Parathyroid adenoma (tissue), 2 donors: Measurements from ENCODE around the gene CD300A.

Source experiments
- H2AFZ ChIP-seq: fragments of 300-600 bp; sonication (generic); one replicate; pipeline ENCODE4 v1.7.0; 2017; ENCODE audit warnings: antibody characterized with exemption, mild to moderate bottlenecking
- H3K27ac ChIP-seq: fragments of 300-600 bp; sonication (generic); one replicate; pipeline ENCODE4 v1.7.0; 2017
- H3K27me3 ChIP-seq: fragments of 300-600 bp; sonication (generic); one replicate; pipeline ENCODE4 v1.7.0; 2017; ENCODE audit warnings: low read length; ENCODE audit not compliant: control insufficient read depth, insufficient read depth
- H3K36me3 ChIP-seq: fragments of 300-600 bp; sonication (generic); one replicate; pipeline ENCODE4 v1.7.0; 2017; ENCODE audit warnings: low read length; ENCODE audit not compliant: control insufficient read depth, insufficient read depth
- H3K4me1 ChIP-seq: fragments of 300-600 bp; sonication (generic); one replicate; pipeline ENCODE4 v1.7.0; 2017; ENCODE audit warnings: control low read depth
- H3K4me2 ChIP-seq: fragments of 300-600 bp; sonication (generic); one replicate; pipeline ENCODE4 v1.7.0; 2017; ENCODE audit warnings: low read length
- H3K4me3 ChIP-seq: fragments of 300-600 bp; sonication (generic); one replicate; pipeline ENCODE4 v1.7.0; 2017; ENCODE audit warnings: low read depth, low read length
- H3K79me2 ChIP-seq: fragments of 300-600 bp; sonication (generic); one replicate; pipeline ENCODE4 v1.7.0; 2017; ENCODE audit warnings: control low read depth
- H3K9ac ChIP-seq: fragments of 300-600 bp; sonication (generic); one replicate; pipeline ENCODE4 v1.7.0; 2017; ENCODE audit warnings: mild to moderate bottlenecking
- H3K9me3 ChIP-seq: fragments of 300-600 bp; sonication (generic); one replicate; pipeline ENCODE4 v1.7.0; 2017; ENCODE audit warnings: low read length; ENCODE audit not compliant: control insufficient read depth
- CTCF ChIP-seq: fragments of 300-600 bp; sonication (generic); IDR thresholded peaks from one replicate; pipeline ENCODE4 v1.7.0; 2017; ENCODE audit warnings: antibody characterized with exemption, mild to moderate bottlenecking
- donor health status: primary hyperparathyroidism.

The CD300A gene

GRCh38 chr17:74437702-74438101, 28.7 kb upstream of the CD300A start:
- H2AFZ ChIP-seq: no peak overlapping the region
- H3K36me3 ChIP-seq: no peaks in the 10 kb centered on the region
- no peaks in the 10 kb centered on the region for H3K9me3 ChIP-seq
- peak; percentile 55 for TF ChIP-seq CTCF
- no peak overlapping the region for H3K4me2 ChIP-seq
- H3K4me1 ChIP-seq: peaks cover 16% of the 10 kb centered on the region
- no peak overlapping the region for H3K27ac ChIP-seq
- no peak overlapping the region for H3K9ac ChIP-seq
- no peak overlapping the region for H3K4me3 ChIP-seq
- no peaks in the 10 kb centered on the region for H3K27me3 ChIP-seq
- peaks cover 19% of the 10 kb centered on the region for H3K79me2 ChIP-seq

- Histone ChIP-seq H3K79me2 (peaks cover 7% of the 10 kb centered on the region), H2AFZ (no peak overlapping the region), H3K27ac (no peak overlapping the region), H3K27me3 (no peaks in the 10 kb centered on the region), H3K36me3 (no peaks in the 10 kb centered on the region), H3K4me1 (peaks cover 30% of the 10 kb centered on the region), H3K4me3 (no peak overlapping the region), H3K9ac (no peak overlapping the region), H3K4me2 (no peak overlapping the region), H3K9me3 (no peaks in the 10 kb centered on the region)
- no peak for TF ChIP-seq CTCF
Observed at GRCh38 chr17:74439691-74440567, 26.5 kb upstream of the CD300A start.

GRCh38 chr17:74441537-74441936, 24.9 kb upstream of the CD300A start:
- Histone ChIP-seq H3K79me2 (peaks cover 5% of the 10 kb centered on the region), H3K4me2 (no peak overlapping the region), H3K9ac (no peak overlapping the region), H2AFZ (no peak overlapping the region), H3K27me3 (no peaks in the 10 kb centered on the region), H3K9me3 (no peaks in the 10 kb centered on the region), H3K27ac (peak overlapping the region; percentile 25), H3K4me3 (no peak overlapping the region), H3K36me3 (no peaks in the 10 kb centered on the region), H3K4me1 (peaks cover 42% of the 10 kb centered on the region)
- no peak for TF ChIP-seq CTCF

GRCh38 chr17:74442291-74442669, 24.2 kb upstream of the CD300A start:
- peaks cover 47% of the 10 kb centered on the region for H3K4me1 ChIP-seq
- H3K4me2 ChIP-seq: peak overlapping the region; percentile 66
- H3K27ac ChIP-seq: peak overlapping the region; percentile 100
- no peaks in the 10 kb centered on the region for H3K9me3 ChIP-seq
- no peaks in the 10 kb centered on the region for H3K27me3 ChIP-seq
- no peak overlapping the region for H3K9ac ChIP-seq
- no peak for TF ChIP-seq CTCF
- H3K4me3 ChIP-seq: peak overlapping the region; percentile 43
- H2AFZ ChIP-seq: no peak overlapping the region
- H3K36me3 ChIP-seq: no peaks in the 10 kb centered on the region
- H3K79me2 ChIP-seq: peaks cover 5% of the 10 kb centered on the region
